GM19240 (cell line): Measurements from ENCODE around the gene GPC6.

ENCODE experiments used
- DNase-seq: peaks from one replicate; pipeline ENCODE4 v3.0.0; 2011; ENCODE audit warnings: low spot score; ENCODE audit not compliant: insufficient read length

Gene GPC6

DNA sequence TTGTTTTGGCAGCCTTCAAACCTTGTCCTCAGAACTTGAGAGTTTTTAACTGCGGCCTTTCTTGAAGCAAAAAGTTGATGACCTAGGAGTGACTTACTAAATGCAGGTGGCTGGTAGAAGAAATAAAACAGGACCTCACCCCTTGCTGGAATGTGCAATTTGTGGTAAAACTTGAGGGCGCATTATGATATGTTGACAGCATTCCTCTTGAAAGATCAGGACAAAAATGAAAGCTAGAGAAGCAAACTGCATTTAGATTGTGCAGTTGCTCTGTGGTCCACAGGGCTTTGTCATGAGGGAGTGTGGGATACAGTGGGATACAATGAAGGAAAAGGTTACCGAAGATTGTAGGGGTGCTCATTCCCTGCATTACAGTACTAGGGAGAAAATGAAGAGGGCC, 504.2 kb downstream of the GPC6 start:
- no peak for DNase-seq

DNA sequence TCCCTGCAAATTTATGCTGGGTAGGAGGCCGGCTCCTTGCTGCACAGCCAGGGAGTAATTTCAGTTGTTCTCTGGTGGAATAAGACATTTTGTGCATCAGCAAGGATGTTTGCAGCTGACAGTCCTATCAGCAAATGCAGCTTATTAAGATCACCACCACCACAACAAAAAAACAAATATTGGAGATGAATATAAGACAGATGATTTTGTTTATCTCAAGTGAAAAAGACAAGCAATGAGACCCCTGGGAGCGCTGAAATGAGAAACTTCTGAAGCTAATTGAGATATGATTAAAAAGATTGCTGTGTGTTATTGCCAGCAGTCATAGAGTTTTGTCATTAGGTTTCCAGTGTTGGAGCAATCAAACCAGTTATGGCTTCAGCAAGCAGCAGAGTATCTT, 505.6 kb downstream of the GPC6 start:
- DNase-seq, result no peak

DNA sequence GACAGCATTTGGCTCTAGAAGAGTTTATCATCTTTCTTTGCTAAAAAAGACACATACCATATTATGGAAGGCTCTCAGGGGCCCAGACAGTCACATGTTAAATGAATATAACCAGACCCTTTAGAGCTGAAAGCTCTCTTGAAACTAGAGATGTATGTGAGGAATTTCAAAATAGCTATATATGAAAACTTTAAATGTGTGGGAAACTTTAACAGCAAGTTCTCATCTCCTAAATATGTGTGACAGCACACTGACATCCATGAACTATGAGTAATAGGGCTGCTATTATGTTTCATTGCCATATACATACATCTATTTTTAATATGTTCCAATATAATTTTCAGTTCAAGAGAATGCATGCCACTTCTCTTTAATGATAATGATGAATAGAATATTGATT, 509.5 kb downstream of the GPC6 start:
- no peak for DNase-seq

GRCh38 chr13:93736909-93737308, 510.3 kb downstream of the GPC6 start:
- DNase-seq, result no peak

DNA sequence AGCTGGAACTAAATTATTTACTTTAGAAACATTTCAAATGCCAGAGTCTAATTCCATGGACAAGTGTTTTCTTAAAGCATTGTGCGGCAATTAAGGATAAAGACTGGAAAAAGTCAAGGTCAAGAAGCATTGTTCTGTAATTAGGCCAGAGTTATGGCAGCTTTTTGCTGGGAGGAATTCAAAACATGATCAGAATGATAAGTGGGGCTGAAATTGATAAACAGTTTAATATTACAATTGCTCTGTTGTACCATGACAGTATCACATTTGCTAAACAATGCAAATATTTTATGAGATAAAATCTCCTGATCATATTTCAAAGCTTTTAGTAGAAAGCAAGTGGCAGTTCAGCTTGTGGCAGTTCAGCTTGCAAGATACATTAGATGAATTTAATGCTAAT, 513.7 kb downstream of the GPC6 start:
- no peak for DNase-seq

DNA sequence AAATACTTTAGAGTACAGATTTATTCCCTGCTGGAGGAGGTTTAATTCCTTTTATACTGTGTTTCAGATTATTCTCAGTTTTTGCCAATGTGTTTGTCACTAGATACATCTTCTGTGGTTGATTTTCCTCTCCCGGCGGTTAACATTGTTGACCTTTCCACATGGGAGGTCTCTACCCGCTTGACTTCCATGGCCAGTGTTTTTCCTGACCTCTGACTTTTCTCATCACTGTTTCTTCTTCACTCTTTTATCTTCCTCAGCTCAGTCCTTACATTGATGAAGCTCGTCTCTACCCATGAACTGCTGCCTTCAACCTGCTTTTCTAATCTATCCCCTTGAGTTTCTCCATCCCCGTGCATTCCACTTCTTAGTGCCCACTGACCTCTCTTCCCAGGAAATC, 517.4 kb downstream of the GPC6 start:
- no peak for DNase-seq

GRCh38 chr13:93744886-93745285, 518.3 kb downstream of the GPC6 start:
- DNase-seq, result no peak

- no peak for DNase-seq
Observed at GRCh38 chr13:93745884-93746283, 519.3 kb downstream of the GPC6 start.

GRCh38 chr13:93746589-93746988, 520.0 kb downstream of the GPC6 start:
- DNase-seq, result no peak

GRCh38 chr13:93750676-93751075, 524.1 kb downstream of the GPC6 start:
- DNase-seq, result no peak

DNA sequence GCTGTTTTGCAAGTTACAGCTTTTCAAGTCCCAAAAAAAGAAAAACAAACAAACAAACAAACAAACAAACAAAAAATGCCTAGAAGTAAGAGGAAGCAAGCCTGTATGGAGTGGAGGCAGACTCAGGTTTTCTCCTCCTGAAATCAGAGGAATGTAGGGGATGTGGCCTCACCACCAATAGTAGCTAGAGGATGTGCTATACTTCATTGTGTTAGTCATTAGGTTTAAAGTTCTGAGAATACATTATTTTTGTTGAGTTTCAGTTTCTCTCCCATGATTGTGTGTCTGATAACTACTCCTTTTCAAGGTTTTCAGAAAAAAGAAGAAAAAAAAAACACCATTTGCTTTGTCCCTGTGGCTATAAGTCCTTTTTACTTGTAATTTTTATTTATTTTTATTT, 524.5 kb downstream of the GPC6 start:
- no peak for DNase-seq

DNA sequence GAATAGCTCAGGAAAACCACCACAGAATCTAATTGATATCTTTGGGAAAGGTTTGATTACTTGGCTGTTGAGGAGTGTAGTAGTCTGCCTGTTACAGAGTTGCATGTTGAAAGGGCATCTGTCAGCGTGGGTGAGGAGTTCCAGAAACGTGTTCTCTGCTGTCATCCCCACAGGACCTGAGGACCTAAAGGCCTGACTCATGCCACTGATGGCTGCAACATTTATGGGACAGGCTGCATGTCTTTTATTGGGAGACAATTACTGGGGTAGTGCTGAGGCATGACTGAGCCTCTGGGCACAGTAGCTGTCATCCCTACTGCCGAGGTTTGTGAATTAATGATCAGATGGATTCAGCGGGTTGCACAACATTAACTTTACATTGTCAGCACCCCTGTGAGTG, 525.9 kb downstream of the GPC6 start:
- no peak for DNase-seq

DNA sequence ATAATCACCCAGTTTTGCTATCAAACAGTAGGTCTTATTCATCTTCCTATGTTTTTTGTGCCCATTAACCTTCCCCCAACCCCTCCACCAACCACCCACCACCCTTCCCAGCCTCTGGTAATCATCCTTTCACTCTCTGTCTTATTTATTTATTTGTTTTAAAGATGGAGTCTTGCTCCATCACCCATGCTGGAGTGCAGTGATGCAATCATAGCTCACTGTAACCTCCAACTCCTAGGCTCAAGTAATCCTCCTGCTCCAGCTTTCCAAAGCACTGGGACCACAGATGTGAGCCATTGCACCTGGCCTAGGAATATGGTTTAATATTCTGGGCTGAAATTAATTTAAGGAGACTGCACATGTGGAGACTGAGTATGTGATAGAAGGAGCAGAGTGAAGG, 527.0 kb downstream of the GPC6 start:
- DNase-seq, result no peak

DNA sequence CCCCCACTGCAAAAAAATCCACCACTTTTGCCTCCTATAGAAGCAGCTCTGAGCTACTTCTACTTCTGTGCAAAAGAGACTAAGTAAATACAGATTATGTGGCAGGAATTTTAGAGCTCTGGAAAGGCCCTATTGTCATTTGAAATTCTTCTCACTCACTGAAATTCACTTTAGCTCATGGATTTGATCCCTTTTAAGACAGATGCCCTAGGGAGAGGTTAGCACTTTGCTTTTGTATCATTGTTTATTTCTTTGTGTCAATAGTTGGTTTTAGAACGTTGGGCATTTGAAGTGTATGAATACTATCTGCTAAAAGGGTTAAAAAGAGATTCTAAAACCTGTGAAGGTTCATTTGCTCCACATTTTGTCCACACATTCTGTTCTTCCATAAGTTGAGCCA, 528.7 kb downstream of the GPC6 start:
- no peak for DNase-seq

DNA sequence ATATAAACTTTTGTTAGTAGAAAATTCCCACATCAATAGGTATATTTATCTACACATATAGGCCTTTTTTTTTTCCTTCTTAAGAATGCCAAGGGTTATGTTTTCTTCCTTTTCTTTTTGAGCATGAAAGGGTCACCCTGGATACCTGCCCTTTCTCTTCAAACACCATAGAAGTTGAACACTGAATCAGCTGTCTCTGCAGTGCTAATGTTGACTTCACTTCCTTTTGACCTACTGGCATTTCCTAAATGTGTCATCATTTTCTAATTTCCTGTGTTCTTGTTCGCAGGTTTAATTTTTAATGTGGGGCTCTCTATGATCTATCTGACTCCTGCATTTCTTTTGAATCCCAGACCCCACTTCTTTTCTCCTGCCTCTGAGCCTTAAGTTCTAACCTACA, 532.0 kb downstream of the GPC6 start:
- no peak for DNase-seq

DNA sequence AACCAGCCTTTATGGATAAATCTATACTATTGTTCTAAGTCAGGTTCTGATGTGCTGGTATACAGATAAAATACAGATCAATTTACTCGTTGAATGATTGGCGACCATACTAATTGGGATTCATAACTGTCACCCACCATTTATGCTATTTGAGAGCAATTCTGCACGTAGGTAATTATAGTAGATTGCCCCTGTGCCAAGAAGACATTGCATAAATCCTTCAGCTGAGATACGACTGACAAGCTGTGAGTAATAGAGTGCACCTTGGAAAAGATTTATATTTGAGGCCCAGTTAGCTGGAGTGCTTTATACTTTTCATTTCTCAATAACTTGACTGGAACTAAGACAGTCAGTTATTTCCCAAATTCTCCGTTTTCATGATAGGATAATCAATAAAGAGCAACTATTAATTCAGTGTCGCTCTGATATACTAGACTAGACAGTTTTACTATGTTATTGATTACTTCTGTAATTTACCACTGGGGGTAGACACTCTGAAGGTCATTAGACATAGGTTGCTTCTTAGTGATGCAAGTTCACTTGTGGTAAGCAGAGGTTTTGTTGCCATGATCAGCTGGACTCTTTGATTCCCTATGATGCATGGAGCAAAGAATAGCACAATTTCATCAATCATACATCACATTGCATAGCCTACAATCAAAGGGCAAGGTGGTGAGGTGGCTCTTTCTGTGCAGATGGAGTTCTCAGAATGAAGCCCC, 536.3 kb downstream of the GPC6 start:
- DNase-seq, result no peak

- DNase-seq, result no peak
Observed at GRCh38 chr13:93765062-93765461, 538.5 kb downstream of the GPC6 start.

- DNase-seq, result no peak
Observed at GRCh38 chr13:93765811-93766210, 539.2 kb downstream of the GPC6 start.

DNA sequence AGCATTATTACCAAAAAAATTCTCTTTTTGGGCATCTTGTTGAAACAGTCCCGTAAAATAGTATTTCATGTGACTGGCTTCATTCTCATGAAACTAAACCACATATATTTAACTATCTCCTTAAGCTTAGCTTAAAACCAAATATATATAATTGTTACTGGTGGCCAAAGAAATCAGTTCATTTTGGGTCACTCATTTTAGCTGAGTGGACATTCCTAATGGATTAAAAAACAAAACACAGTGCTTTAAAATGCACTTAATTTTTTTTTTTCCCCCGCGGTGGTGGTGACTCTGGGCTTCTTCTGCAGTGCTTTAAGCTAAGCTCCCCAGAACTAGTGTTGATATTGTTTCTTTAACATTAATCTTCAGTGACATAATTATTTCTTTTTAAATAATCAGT, 540.1 kb downstream of the GPC6 start:
- no peak for DNase-seq

DNA sequence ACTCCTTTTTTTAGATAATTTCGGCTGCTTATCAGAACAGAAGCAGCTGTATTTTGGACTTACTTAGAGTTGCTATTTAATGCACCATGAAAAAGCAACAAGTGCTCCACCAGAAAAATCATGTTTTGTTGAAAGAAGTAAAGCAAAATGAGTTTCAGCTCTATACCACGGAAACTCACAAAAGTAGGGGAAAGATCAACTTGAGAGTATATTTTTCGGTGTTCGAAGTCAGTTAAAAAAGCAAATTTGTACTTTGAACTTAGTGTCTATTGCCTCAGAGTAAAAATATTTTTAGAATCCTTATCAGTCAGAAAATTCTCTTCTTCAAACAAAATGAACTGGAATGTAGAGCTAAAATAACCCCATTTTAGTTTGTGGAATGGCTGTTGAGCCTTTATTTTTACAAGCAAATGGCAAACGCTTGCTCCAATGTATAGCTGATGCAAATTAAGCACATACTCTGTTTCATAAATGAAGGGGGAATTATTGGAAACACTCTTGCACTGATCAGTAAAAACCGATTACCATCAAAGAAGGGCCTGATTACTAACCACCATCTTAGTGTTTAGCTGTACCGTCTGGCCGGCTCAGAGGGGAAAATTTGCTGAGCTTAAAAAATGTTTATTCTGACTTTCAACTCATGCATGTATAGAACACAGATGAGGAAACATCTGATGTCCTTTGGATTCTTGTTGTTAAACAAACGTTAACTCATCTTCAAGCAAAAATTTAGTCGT, 540.7 kb downstream of the GPC6 start:
- DNase-seq, result no peak

- DNase-seq, result no peak
Observed at GRCh38 chr13:93767917-93768409, 541.4 kb downstream of the GPC6 start.

DNA sequence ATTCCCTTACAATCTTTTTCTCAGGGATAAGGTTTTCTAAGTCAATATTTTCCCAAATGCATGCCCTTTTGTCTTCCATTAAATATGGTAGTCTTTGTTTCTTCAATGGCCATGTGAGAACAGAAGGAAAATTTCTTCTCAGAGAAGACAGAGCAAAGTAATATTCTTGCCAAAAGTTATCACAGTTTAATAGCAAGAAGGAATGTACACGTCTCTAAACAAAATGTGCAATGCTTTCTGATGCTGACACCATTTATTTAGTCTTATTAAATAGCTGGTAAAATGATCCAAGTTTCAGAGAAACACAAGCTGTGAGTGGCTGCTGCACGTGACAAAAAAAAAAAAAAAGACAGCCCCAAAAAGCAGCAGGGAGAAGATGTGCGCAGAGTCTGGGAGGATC, 542.5 kb downstream of the GPC6 start:
- DNase-seq, result no peak

- DNase-seq, result no peak
Observed at GRCh38 chr13:93769607-93770006, 543.0 kb downstream of the GPC6 start.
